HepG2 (cell line): ENCODE results near the gene CAPN6. TPM values are rescaled to one million over a fixed set of nuclear protein-coding genes. Genes with fewer than 3 reads are reported as not detected.

ENCODE experiments used
- ATAC-seq: fragments of 200-7000 bp; cut with Tn5 transposase; 3 replicates; pipeline ENCODE4 v1.9.1; 2020; ENCODE audit warnings: mild to moderate bottlenecking, moderate library complexity
- BruUV-seq: library from RNA; stranded (reverse); fragments of 400-500 nt; replicated peaks from 2 replicates; lab custom pipeline; 2021; lab: Mats Ljungman, UMichigan
- CTCF ChIA-PET: fragments of 300-600 bp; formaldehyde crosslinking; extraction: SDS; loops from one replicate; lab custom pipeline; 2021; ENCODE audit warnings: low total read pairs, inconsistent platforms, low intra/inter-chr PET ratio; lab: Yijun Ruan, JAX
- POLR2A ChIA-PET: fragments of 350-600 bp; sonication (Branson Sonifier 250); formaldehyde crosslinking; loops from one replicate; lab custom pipeline; 2020; ENCODE audit warnings: antibody characterized with exemption, inconsistent platforms; lab: Yijun Ruan, JAX
- DNase-seq: peaks from one replicate; pipeline ENCODE4 v3.0.0-alpha.2; 2015; ENCODE audit warnings: low spot score
- FAIRE-seq: peaks from 3 replicates; lab custom pipeline; 2011; peaks lifted over from hg19 to GRCh38; lab: Jason Lieb, UNC
- H2AFZ ChIP-seq: one replicate; pipeline ENCODE4 v1.6.1; 2011; ENCODE audit warnings: low read length, inconsistent platforms
- H3K27ac ChIP-seq: fragments of 300-600 bp; 3 replicates; pipeline ENCODE4 v1.8.0; 2011; ENCODE audit warnings: mixed run types, mild to moderate bottlenecking, mixed read lengths, low read length, inconsistent platforms; ENCODE audit not compliant: insufficient read depth; ENCODE audit errors: extremely low read length
- H3K27me3 ChIP-seq, 2 experiments: fragments of 200-600 bp in 1 of 2; 2 replicates in 1 of 2; 3 replicates in 1 of 2; pipeline versions ENCODE4 v1.6.0 to v1.8.0; 2011; ENCODE audit warnings: low read length in 2 of 2, mild to moderate bottlenecking in 2 of 2, moderate library complexity in 2 of 2, inconsistent platforms in 1 of 2; ENCODE audit not compliant: insufficient read depth in 2 of 2, control insufficient read depth in 1 of 2
- H3K36me3 ChIP-seq, 2 experiments: fragments of 200-600 bp in 1 of 2; replicated peaks in 1 of 2; 2 replicates in 1 of 2; 3 replicates in 1 of 2; pipeline versions ENCODE4 v1.5.1 to v1.8.0; 2011; ENCODE audit warnings: low read length in 2 of 2, inconsistent platforms in 1 of 2; ENCODE audit not compliant: insufficient read depth in 2 of 2, control insufficient read depth in 1 of 2
- H3K4me1 ChIP-seq: 2 replicates; pipeline ENCODE4 v1.5.1; 2012; ENCODE audit warnings: low read length, inconsistent platforms; ENCODE audit not compliant: insufficient read depth
- H3K4me2 ChIP-seq: 2 replicates; pipeline ENCODE4 v1.6.0; 2011; ENCODE audit warnings: low read depth, low read length, inconsistent platforms
- H3K4me3 ChIP-seq, 3 experiments: fragments of 200-600 bp in 1 of 3; sonication (generic), shearing (Covaris generic) in 1 of 3; replicated peaks in 1 of 3; 2 replicates each; pipeline ENCODE4 v1.5.1; 2011 to 2016; ENCODE audit warnings: low read length in 3 of 3, inconsistent platforms in 2 of 3, low read depth in 2 of 3, mild to moderate bottlenecking in 2 of 3, control low read depth in 1 of 3, mixed read lengths in 1 of 3; ENCODE audit not compliant: insufficient read depth in 1 of 3
- H3K79me2 ChIP-seq: one replicate; pipeline ENCODE4 v1.6.1; 2011; ENCODE audit warnings: low read length, inconsistent platforms; ENCODE audit not compliant: insufficient read depth
- H3K9ac ChIP-seq: 2 replicates; pipeline ENCODE4 v1.6.0; 2011; ENCODE audit warnings: mild to moderate bottlenecking, low read depth, low read length, inconsistent platforms; ENCODE audit not compliant: insufficient read depth
- H3K9me3 ChIP-seq: 2 replicates; pipeline ENCODE4 v1.5.1; 2012; ENCODE audit warnings: mild to moderate bottlenecking, low read length
- H4K20me1 ChIP-seq: 2 replicates; pipeline ENCODE4 v1.6.0; 2011; ENCODE audit warnings: inconsistent platforms, mild to moderate bottlenecking, low read length, moderate library complexity; ENCODE audit not compliant: insufficient read depth
- EHMT2 ChIP-seq: fragments of 200-600 bp; sonication (generic); IDR thresholded peaks from 2 replicates; pipeline ENCODE4 v1.7.0; 2017; ENCODE audit warnings: antibody characterized with exemption, low read depth, low read length, borderline replicate concordance
- FOSL1 ChIP-seq: sonication (generic); formaldehyde crosslinking; IDR thresholded peaks from 2 replicates; pipeline ENCODE4 v1.9.0; 2021; ENCODE audit warnings: missing genetic modification reagents, borderline replicate concordance
- MAFF ChIP-seq: IDR thresholded peaks from 2 replicates; pipeline ENCODE4 v1.6.1; 2011; ENCODE audit warnings: low read depth, low read length, improper control_type of control experiment
- MAFK ChIP-seq, 2 experiments: IDR thresholded peaks in 1 of 2; conservative IDR thresholded peaks in 1 of 2; 2 replicates each; pipeline ENCODE4 v1.6.1; 2011; ENCODE audit warnings: improper control_type of control experiment in 2 of 2, low read length in 2 of 2
- NFE2L2 ChIP-seq: fragments of 150-350 bp; IDR thresholded peaks from 2 replicates; pipeline ENCODE4 v1.6.1; 2014; ENCODE audit warnings: low read length
- RBM39 ChIP-seq: fragments of 200-400 bp; formaldehyde crosslinking; IDR thresholded peaks from one replicate; pipeline ENCODE4 v1.6.1; 2018; ENCODE audit warnings: antibody characterized with exemption, mild to moderate bottlenecking, low read depth, low read length; ENCODE audit not compliant: poor library complexity, severe bottlenecking
- TIGD3 ChIP-seq: sonication (generic); formaldehyde crosslinking; IDR thresholded peaks from 2 replicates; pipeline ENCODE4 v1.5.1; 2020; ENCODE audit warnings: mild to moderate bottlenecking, missing genetic modification reagents, borderline replicate concordance
- ZBTB34 ChIP-seq: sonication (generic); formaldehyde crosslinking; IDR thresholded peaks from 2 replicates; pipeline ENCODE4 v1.8.0; 2022; ENCODE audit warnings: mild to moderate bottlenecking, missing genetic modification reagents
- ZIK1 ChIP-seq: sonication (generic); formaldehyde crosslinking; IDR thresholded peaks from 2 replicates; pipeline ENCODE4 v1.5.0; 2020; ENCODE audit warnings: mild to moderate bottlenecking, low read depth, missing genetic modification reagents, borderline replicate concordance
- ZNF12 ChIP-seq: sonication (generic); formaldehyde crosslinking; IDR thresholded peaks from 2 replicates; pipeline ENCODE4 v1.5.0; 2020; ENCODE audit warnings: missing genetic modification reagents
- WGBS: methylation state at CpG from one replicate; pipeline ENCODE4 v1.1.6; 2017; ENCODE audit warnings: low lambda C conversion rate; 5-methylcytosine and 5-hydroxymethylcytosine counted together
- in situ Hi-C: cut with HindIII; loops from 2 replicates; pipeline ENCODE4 v1.10.0; 2017; ENCODE audit warnings: low pct_unique_long_range_greater_than_20kb; ENCODE audit not compliant: extremely low pct_ligation_motif_present
- intact Hi-C: fragments of 100-400 bp; cut with micrococcal nuclease; formaldehyde crosslinking; loops from one replicate; pipeline ENCODE4 v1.10.0; 2022; ENCODE audit not compliant: unreplicated experiment
- polyA plus RNA-seq, 8 experiments: library from polyadenylated mRNA; depleted of rRNA in 3 of 8; stranded (reverse) in 7 of 8; unstranded in 1 of 8; fragments of >200 nt; fragmentation: Illumina TruSeq in 4 of 8; extraction: Trizol in 4 of 8; gene quantifications; 2 replicates each; pipeline versions ENCODE4 v1.2.1 to v1.2.3, GENCODE V29; 2011 to 2016; ENCODE audit warnings: low read depth in 4 of 8, missing spikeins in 1 of 8, mixed read lengths in 1 of 8; ENCODE audit not compliant: insufficient read depth in 1 of 8
- total RNA-seq, 5 experiments: library from RNA; depleted of rRNA; stranded (reverse); fragments of >200 nt; fragmentation: Illumina TruSeq; extraction: Trizol; gene quantifications; 2 replicates each; pipeline ENCODE4 v1.2.3, GENCODE V29; 2016; ENCODE audit warnings: low read depth in 1 of 5
- TF ChIP-seq, protein P1 (sequence below): sonication (generic); formaldehyde crosslinking; IDR thresholded peaks from 2 replicates; pipeline ENCODE4 v1.8.1; 2023; ENCODE audit warnings: mild to moderate bottlenecking, inconsistent platforms, moderate library complexity, missing genetic modification reagents, borderline replicate concordance
- TF ChIP-seq, protein P2 (sequence below): IDR thresholded peaks from 2 replicates; pipeline ENCODE4 v1.6.1; 2016; ENCODE audit warnings: low read depth, borderline replicate concordance

The CAPN6 gene
- total and polyA plus RNA-seq, 2 of the 13 experiments (the other 11 are each of a cell fraction or from before 2014, with no cell fraction given) = not detected

DNA sequence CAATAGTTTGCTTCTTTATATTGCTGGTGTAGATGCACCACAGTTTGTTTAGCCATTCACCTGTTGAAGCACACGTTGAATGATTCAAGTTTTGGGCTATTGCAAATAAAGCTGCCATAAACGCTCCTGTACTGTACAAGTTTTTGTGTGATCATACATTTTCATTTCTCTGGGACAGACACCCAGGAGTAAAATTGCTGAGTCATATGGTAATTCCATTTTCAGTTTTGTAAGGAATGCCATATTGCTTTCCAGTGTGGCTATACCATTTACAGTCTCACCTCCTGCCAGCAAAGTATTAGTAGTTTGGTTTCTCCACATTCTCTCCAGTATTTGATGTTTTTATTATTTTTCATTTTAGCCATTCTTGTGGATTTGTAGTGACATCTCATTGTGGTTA lies 32.0 kb upstream of the CAPN6 start:
- Histone ChIP-seq H3K9me3 (no peaks in the 10 kb centered on the region), H3K79me2 (no peaks in the 10 kb centered on the region), H4K20me1 (no peaks in the 10 kb centered on the region), H3K27me3 (no peaks in the 10 kb centered on the region), H3K4me1 (no peaks in the 10 kb centered on the region), H3K27ac (no peak overlapping the region), H2AFZ (no peak overlapping the region), H3K9ac (no peak overlapping the region), H3K4me3 (no peak overlapping the region), H3K4me2 (no peak overlapping the region), H3K36me3 (no peaks in the 10 kb centered on the region)
- no TSS peak for BruUV-seq
- in situ Hi-C loops (no loop called here), intact Hi-C loops (no loop called here)
- TF ChIP-seq MAFK (conservative IDR thresholded peaks at IDR 0.05 in 1 of 2, IDR thresholded peaks at IDR 0.05 in 1 of 2; ENCODE audit: low read length in 2 of 2) (peak; percentile 59 to 78; a peak in 3 of 4 replicates), NFE2L2 (peak; percentile 81), ZNF12 (no peak), MAFF (peak; percentile 71)
- TF ChIP-seq, protein P1, sequence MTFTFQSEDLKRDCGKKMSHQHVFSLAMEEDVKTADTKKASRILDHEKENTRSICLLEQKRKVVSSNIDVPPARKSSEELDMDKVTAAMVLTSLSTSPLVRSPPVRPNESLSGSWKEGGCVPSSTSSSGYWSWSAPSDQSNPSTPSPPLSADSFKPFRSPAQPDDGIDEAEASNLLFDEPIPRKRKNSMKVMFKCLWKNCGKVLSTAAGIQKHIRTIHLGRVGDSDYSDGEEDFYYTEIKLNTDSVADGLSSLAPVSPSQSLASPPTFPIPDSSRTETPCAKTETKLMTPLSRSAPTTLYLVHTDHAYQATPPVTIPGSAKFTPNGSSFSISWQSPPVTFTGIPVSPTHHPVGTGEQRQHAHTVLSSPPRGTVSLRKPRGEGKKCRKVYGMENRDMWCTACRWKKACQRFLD (CRISPR knock-in tag) = no peak
- WGBS = 8% methylated on average over 2 of the region's 2 CpGs
- FAIRE-seq (no peak), ATAC-seq (no peak), DNase-seq (no peak)
- POLR2A ChIA-PET = no interaction called here
- CTCF ChIA-PET = no interaction called here

DNA sequence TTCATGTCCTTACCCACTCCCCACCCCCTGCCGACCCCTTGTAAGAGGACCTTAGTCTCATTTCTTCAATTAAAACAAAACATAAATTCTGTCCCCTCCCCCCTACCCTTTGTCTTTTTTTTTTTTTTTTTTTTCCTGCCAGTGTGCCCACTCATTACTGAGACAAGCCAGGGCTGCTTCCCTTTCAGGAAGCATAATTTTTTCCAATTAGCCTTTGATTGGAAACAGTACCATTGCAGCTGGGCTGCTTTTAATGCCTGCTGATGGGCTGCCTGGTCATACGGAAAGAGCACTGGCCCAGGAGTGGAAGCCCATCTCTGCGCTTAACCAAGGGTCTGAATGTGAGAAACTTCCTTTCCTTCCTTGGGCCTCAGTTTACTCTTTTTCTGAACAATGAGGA lies 18.6 kb upstream of the CAPN6 start:
- H3K79me2 ChIP-seq = no peaks in the 10 kb centered on the region
- ATAC-seq (no peak), DNase-seq (no peak), FAIRE-seq (no peak)
- H3K27me3 ChIP-seq = no peaks in the 10 kb centered on the region
- H3K36me3 ChIP-seq = no peaks in the 10 kb centered on the region
- no TSS peak for BruUV-seq
- H3K4me1 ChIP-seq = peaks cover 13% of the 10 kb centered on the region
- no peaks in the 10 kb centered on the region for H3K9me3 ChIP-seq
- 55% methylated on average over 3 of the region's 3 CpGs for WGBS
- no peaks in the 10 kb centered on the region for H4K20me1 ChIP-seq
- H3K27ac ChIP-seq = no peak overlapping the region
- no peak overlapping the region for H3K4me2 ChIP-seq
- H3K4me3 ChIP-seq = no peak overlapping the region
- intact Hi-C loops = no loop called here
- in situ Hi-C loops = no loop called here
- no peak overlapping the region for H2AFZ ChIP-seq
- CTCF ChIA-PET = no interaction called here
- no peak overlapping the region for H3K9ac ChIP-seq
- POLR2A ChIA-PET = no interaction called here
- TF ChIP-seq FOSL1 (CRISPR knock-in tag) (no peak), ZIK1 (CRISPR knock-in tag) (no peak), ZBTB34 (CRISPR knock-in tag) (no peak), RBM39 (no peak), EHMT2 (no peak), MAFF (no peak), TIGD3 (CRISPR knock-in tag) (no peak)
- TF ChIP-seq, protein P1 (CRISPR knock-in tag) = no peak
- TF ChIP-seq, protein P2, sequence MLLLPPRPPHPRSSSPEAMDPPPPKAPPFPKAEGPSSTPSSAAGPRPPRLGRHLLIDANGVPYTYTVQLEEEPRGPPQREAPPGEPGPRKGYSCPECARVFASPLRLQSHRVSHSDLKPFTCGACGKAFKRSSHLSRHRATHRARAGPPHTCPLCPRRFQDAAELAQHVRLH (CRISPR knock-in tag) = no peak
